Loucy (cell line): ENCODE data around the gene BLTP3B.

Experiments used
- EZH2phosphoT487 ChIP-seq: fragments of 200-600 bp; IDR thresholded peaks from 2 replicates; pipeline ENCODE4 v1.6.1; 2018; ENCODE audit warnings: antibody characterized with exemption, mild to moderate bottlenecking, moderate library complexity, borderline replicate concordance
- TF ChIP-seq, protein P1 (sequence below): fragments of 200-600 bp; sonication (generic); conservative IDR thresholded peaks from 2 replicates; pipeline ENCODE4 v1.5.1; 2014; ENCODE audit warnings: mild to moderate bottlenecking, antibody characterized with exemption, low read length

DNA sequence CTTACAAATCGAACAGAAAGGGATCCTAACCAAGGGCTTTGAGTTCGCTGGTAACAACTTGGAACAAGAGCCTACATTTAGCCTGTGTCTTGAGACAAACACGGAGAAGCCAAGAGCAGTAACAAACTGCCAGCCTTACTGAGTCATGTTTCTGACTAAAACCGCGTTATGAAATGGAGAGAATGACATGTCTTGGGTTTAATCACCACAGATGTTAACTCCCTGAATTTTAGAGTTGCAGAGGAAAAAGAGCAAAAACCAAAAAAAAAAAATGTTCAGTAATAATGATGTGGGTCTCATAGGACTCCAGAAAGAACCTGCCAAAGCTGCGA, 1.0 kb downstream of the BLTP3B start:
- TF ChIP-seq, protein P1, sequence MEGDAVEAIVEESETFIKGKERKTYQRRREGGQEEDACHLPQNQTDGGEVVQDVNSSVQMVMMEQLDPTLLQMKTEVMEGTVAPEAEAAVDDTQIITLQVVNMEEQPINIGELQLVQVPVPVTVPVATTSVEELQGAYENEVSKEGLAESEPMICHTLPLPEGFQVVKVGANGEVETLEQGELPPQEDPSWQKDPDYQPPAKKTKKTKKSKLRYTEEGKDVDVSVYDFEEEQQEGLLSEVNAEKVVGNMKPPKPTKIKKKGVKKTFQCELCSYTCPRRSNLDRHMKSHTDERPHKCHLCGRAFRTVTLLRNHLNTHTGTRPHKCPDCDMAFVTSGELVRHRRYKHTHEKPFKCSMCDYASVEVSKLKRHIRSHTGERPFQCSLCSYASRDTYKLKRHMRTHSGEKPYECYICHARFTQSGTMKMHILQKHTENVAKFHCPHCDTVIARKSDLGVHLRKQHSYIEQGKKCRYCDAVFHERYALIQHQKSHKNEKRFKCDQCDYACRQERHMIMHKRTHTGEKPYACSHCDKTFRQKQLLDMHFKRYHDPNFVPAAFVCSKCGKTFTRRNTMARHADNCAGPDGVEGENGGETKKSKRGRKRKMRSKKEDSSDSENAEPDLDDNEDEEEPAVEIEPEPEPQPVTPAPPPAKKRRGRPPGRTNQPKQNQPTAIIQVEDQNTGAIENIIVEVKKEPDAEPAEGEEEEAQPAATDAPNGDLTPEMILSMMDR, result no peak
- no peak for TF ChIP-seq EZH2phosphoT487
